ENCODE measurements around the gene SORBS1. TPM values are rescaled to one million over a fixed set of nuclear protein-coding genes. Genes with fewer than 3 reads are reported as not detected.
A peak's percentile ranks its signal among the peaks of the same experiment; 100 is the strongest.

The SORBS1 gene
- total RNA-seq, 1 donor from 2014 or later, result 5.1 TPM

DNA sequence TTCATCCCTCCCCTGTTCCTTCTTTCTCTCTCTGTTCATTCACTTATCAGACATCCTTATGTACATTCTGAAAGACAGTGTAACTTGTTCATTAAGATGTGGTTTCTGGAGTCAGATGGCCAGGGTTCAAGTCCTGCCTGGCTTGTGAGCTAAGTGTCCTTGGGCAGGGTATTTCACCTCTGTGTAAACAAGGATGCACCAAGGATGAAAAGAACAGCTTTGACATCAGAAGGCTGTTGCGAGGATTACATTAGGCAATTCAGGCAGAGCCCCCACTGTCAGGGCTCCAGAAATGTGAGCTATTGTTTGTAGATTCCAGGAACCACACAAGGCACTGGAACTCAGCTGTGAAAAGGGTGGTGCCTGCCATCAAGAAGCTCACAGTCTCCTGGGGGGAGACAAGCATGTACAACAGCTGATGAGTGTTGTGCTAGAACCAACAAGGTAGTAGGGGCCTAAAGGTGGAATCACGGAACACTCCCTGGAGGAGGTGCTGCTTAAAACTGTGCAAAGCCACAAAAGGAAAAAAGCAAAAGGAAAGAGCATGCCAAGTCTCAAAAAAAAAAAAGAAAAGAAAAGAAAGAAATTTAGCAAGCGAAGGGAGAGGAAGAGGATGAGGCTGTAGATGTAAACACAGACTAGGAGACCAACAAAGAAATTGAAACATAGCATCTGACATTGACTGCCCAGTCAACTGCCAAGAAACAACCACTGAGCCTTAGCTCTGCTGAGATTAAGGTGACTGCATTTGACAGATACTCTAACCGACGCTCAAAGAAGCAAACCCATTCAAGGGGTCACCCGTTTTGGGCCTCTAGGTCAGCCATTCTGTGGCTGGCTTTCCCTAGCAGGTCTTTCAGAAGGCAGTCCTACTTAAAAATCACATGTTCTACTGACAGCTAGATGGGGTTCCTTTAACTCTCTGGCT, 282.8 kb downstream of the SORBS1 start:
- H3K9me3 Mint-ChIP-seq (ENCODE audit: unreplicated experiment), result no peaks in the 10 kb centered on the region
- peaks cover 78% of the 10 kb centered on the region for H3K4me1 Mint-ChIP-seq (ENCODE audit: low read depth, unreplicated experiment)

GRCh38 chr10:95277614-95278013, 283.6 kb downstream of the SORBS1 start:
- peaks cover 5% of the 10 kb centered on the region for H3K36me3 Mint-ChIP-seq (ENCODE audit: low read depth, unreplicated experiment)
- no peak overlapping the region for H3K27ac ChIP-seq (ENCODE audit: low read depth, low read length)
- peaks cover 51% of the 10 kb centered on the region for H3K4me1 ChIP-seq (ENCODE audit: insufficient read depth, low read length)
- peaks cover 83% of the 10 kb centered on the region for H3K4me1 Mint-ChIP-seq (ENCODE audit: low read depth, unreplicated experiment)
- H3K79me2 ChIP-seq (ENCODE audit: insufficient read depth, low read length), result peaks cover 83% of the 10 kb centered on the region
- H3K9ac ChIP-seq (ENCODE audit: low read length), result no peak overlapping the region
- H3K9me3 ChIP-seq (ENCODE audit: insufficient read depth, low read depth, low read length), result no peaks in the 10 kb centered on the region
- H3K4me3 ChIP-seq (ENCODE audit: insufficient read depth, low read depth, low read length), result no peak overlapping the region
- no peaks in the 10 kb centered on the region for H3K27me3 Mint-ChIP-seq (ENCODE audit: low read depth, unreplicated experiment)
- no peak overlapping the region for H2AFZ ChIP-seq (ENCODE audit: low read depth, low read length)
- FAIRE-seq (no peak), DNase-seq (ENCODE audit: low read depth) (no peak)
- no peak for TF ChIP-seq EZH2 (IDR thresholded peaks at IDR 0.05; ENCODE audit: insufficient read depth, low read length)
- no peaks in the 10 kb centered on the region for H3K9me3 Mint-ChIP-seq (ENCODE audit: unreplicated experiment)
- no peaks in the 10 kb centered on the region for H3K36me3 ChIP-seq (ENCODE audit: insufficient read depth, low read length)
- no peaks in the 10 kb centered on the region for H3K27me3 ChIP-seq (ENCODE audit: insufficient read depth, low read length)
- H3K4me2 ChIP-seq (ENCODE audit: low read length), result no peak overlapping the region
- no peak overlapping the region for H3K27ac Mint-ChIP-seq (ENCODE audit: unreplicated experiment)
- H4K20me1 ChIP-seq (ENCODE audit: insufficient read depth, low read length), result peaks cover 42% of the 10 kb centered on the region
- H3K4me3 Mint-ChIP-seq (ENCODE audit: unreplicated experiment), result no peak overlapping the region

More for the DNA sequence above, 282.8 kb downstream of the SORBS1 start:
- TF ChIP-seq CTCF (IDR thresholded peaks at IDR 0.05; ENCODE audit: insufficient read depth, low read depth, low read length) (no peak), EZH2 (IDR thresholded peaks at IDR 0.05; ENCODE audit: insufficient read depth, low read length) (no peak)
- Mint-ChIP-seq H3K27ac (ENCODE audit: unreplicated experiment) (peak overlapping the region; percentile 85), H3K4me3 (ENCODE audit: unreplicated experiment) (peak overlapping the region; percentile 27), H3K36me3 (ENCODE audit: low read depth, unreplicated experiment) (peaks cover 5% of the 10 kb centered on the region), H3K27me3 (ENCODE audit: low read depth, unreplicated experiment) (no peaks in the 10 kb centered on the region)
- Histone ChIP-seq H3K27me3 (ENCODE audit: insufficient read depth, low read length) (no peaks in the 10 kb centered on the region), H3K27ac (ENCODE audit: low read depth, low read length) (no peak overlapping the region), H3K9ac (ENCODE audit: low read length) (no peak overlapping the region), H3K9me3 (ENCODE audit: insufficient read depth, low read depth, low read length) (no peaks in the 10 kb centered on the region), H4K20me1 (ENCODE audit: insufficient read depth, low read length) (peaks cover 44% of the 10 kb centered on the region), H3K79me2 (ENCODE audit: insufficient read depth, low read length) (peaks cover 83% of the 10 kb centered on the region), H3K4me2 (ENCODE audit: low read length) (peak overlapping the region; percentile 10), H3K36me3 (ENCODE audit: insufficient read depth, low read length) (no peaks in the 10 kb centered on the region), H3K4me3 (ENCODE audit: insufficient read depth, low read depth, low read length) (no peak overlapping the region), H2AFZ (ENCODE audit: low read depth, low read length) (no peak overlapping the region), H3K4me1 (ENCODE audit: insufficient read depth, low read length) (peaks cover 47% of the 10 kb centered on the region)
- FAIRE-seq (no peak), DNase-seq (ENCODE audit: low read depth) (peak; percentile 46)

DNA sequence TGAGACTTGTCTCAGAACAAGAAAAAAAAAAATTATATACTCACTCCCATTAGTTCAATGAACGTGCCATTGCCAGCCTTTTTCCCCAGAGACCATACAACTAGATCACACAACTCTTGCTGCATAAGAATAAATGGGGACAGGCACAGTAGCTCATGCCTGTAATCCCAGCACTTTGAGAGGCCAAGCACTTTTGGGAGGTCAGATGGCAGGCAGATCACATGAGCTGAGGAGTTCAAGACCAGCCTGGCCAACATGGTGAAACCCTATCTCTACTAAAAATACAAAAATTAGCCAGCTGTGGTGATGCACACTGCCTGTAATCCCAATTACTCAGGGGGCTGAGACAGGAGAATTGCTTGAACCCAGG, 284.0 kb downstream of the SORBS1 start:
- H4K20me1 ChIP-seq (ENCODE audit: insufficient read depth, low read length), result peaks cover 39% of the 10 kb centered on the region
- no peak overlapping the region for H3K27ac ChIP-seq (ENCODE audit: low read depth, low read length)
- FAIRE-seq (no peak), DNase-seq (ENCODE audit: low read depth) (no peak)
- TF ChIP-seq CTCF (IDR thresholded peaks at IDR 0.05; ENCODE audit: insufficient read depth, low read depth, low read length), result no peak
- no peak for TF ChIP-seq EZH2 (IDR thresholded peaks at IDR 0.05; ENCODE audit: insufficient read depth, low read length)
- H3K4me1 ChIP-seq (ENCODE audit: insufficient read depth, low read length), result peaks cover 51% of the 10 kb centered on the region
- peaks cover 5% of the 10 kb centered on the region for H3K36me3 Mint-ChIP-seq (ENCODE audit: low read depth, unreplicated experiment)
- H3K79me2 ChIP-seq (ENCODE audit: insufficient read depth, low read length), result peaks cover 82% of the 10 kb centered on the region
- no peak overlapping the region for H3K4me3 Mint-ChIP-seq (ENCODE audit: unreplicated experiment)
- H3K27me3 ChIP-seq (ENCODE audit: insufficient read depth, low read length), result no peaks in the 10 kb centered on the region
- no peak overlapping the region for H3K4me3 ChIP-seq (ENCODE audit: insufficient read depth, low read depth, low read length)
- H3K27me3 Mint-ChIP-seq (ENCODE audit: low read depth, unreplicated experiment), result no peaks in the 10 kb centered on the region
- H2AFZ ChIP-seq (ENCODE audit: low read depth, low read length), result no peak overlapping the region
- H3K4me2 ChIP-seq (ENCODE audit: low read length), result no peak overlapping the region
- no peak overlapping the region for H3K9ac ChIP-seq (ENCODE audit: low read length)
- no peak overlapping the region for H3K27ac Mint-ChIP-seq (ENCODE audit: unreplicated experiment)
- no peaks in the 10 kb centered on the region for H3K36me3 ChIP-seq (ENCODE audit: insufficient read depth, low read length)
- H3K4me1 Mint-ChIP-seq (ENCODE audit: low read depth, unreplicated experiment), result peaks cover 81% of the 10 kb centered on the region
- no peaks in the 10 kb centered on the region for H3K9me3 ChIP-seq (ENCODE audit: insufficient read depth, low read depth, low read length)
- H3K9me3 Mint-ChIP-seq (ENCODE audit: unreplicated experiment), result no peaks in the 10 kb centered on the region

Measured in astrocyte (in vitro differentiated cells and primary cell).